H1 (cell line): ENCODE results near the gene RRM2. TPM values are rescaled to one million over a fixed set of nuclear protein-coding genes. Genes with fewer than 3 reads are reported as not detected.
"Not testable (repeated sequence)": the region's sequence is repeated elsewhere in the genome, so short reads cannot be mapped to it uniquely, and the experiment has no call there.

Experiments
- CTCF ChIA-PET: fragments of 300-600 bp; sonication (Branson Sonifier 250); formaldehyde crosslinking; loops from one replicate; lab custom pipeline; 2021; ENCODE audit not compliant: partially characterized antibody; lab: Charles Lee
- POLR2A ChIA-PET: fragments of 300-600 bp; sonication (Branson Sonifier 250); formaldehyde crosslinking; loops from one replicate; lab custom pipeline; 2021; ENCODE audit warnings: inconsistent platforms; ENCODE audit not compliant: partially characterized antibody; lab: Charles Lee
- DNase-seq, 2 experiments: peaks; one replicate each; pipeline versions ENCODE4 v3.0.0 to v3.0.0-alpha.2; 2010 to 2022; ENCODE audit warnings: low spot score in 2 of 2, low read depth in 1 of 2, mixed read lengths in 1 of 2
- FAIRE-seq: peaks from 2 replicates; lab custom pipeline; 2011; peaks lifted over from hg19 to GRCh38; lab: Jason Lieb, UNC
- H2AFZ ChIP-seq: 2 replicates; pipeline ENCODE4 v1.8.1; 2012; ENCODE audit warnings: low read length, inconsistent platforms
- H2AK5ac ChIP-seq: 2 replicates; pipeline ENCODE4 v1.6.1; 2013; ENCODE audit warnings: low read depth, low read length
- H2BK120ac ChIP-seq: replicated peaks from 2 replicates; pipeline ENCODE3; 2013; ENCODE audit warnings: low read depth, low read length, inconsistent platforms
- H2BK12ac ChIP-seq: 2 replicates; pipeline ENCODE4 v1.6.1; 2013; ENCODE audit warnings: low read depth, low read length
- H2BK15ac ChIP-seq: 2 replicates; pipeline ENCODE4 v1.6.1; 2013; ENCODE audit warnings: low read length
- H2BK20ac ChIP-seq: 2 replicates; pipeline ENCODE4 v1.6.1; 2013; ENCODE audit warnings: low read length
- H2BK5ac ChIP-seq: 2 replicates; pipeline ENCODE4 v1.6.1; 2013; ENCODE audit warnings: low read depth, low read length
- H3K14ac ChIP-seq: 2 replicates; pipeline ENCODE4 v1.6.1; 2013; ENCODE audit warnings: inconsistent platforms; ENCODE audit not compliant: insufficient read length
- H3K18ac ChIP-seq: 2 replicates; pipeline ENCODE4 v1.6.1; 2013; ENCODE audit warnings: low read length; ENCODE audit errors: extremely low read depth
- H3K23ac ChIP-seq: 2 replicates; pipeline ENCODE4 v1.6.1; 2013; ENCODE audit warnings: inconsistent platforms; ENCODE audit not compliant: insufficient read length
- H3K23me2 ChIP-seq: 2 replicates; pipeline ENCODE4 v1.6.1; 2013; ENCODE audit warnings: low read depth, low read length
- H3K27ac ChIP-seq: 2 replicates; pipeline ENCODE4 v1.6.1; 2011; ENCODE audit warnings: low read depth, low read length, inconsistent platforms
- H3K27me3 ChIP-seq, 4 experiments: replicated peaks in 1 of 4; 1 replicate in 1 of 4; 2 replicates in 3 of 4; pipeline versions ENCODE4 v1.6.1 to v1.8.1; 2011 to 2013; ENCODE audit warnings: low read length in 3 of 4, mild to moderate bottlenecking in 3 of 4, inconsistent platforms in 2 of 4, mixed read lengths in 2 of 4, moderate library complexity in 1 of 4; ENCODE audit not compliant: control insufficient read depth in 3 of 4, insufficient read depth in 3 of 4; ENCODE audit errors: extremely low read depth in 1 of 4
- H3K36me3 ChIP-seq, 4 experiments: 2 replicates each; pipeline versions ENCODE4 v1.6.1 to v1.8.1; 2011 to 2013; ENCODE audit warnings: mild to moderate bottlenecking in 4 of 4, low read length in 3 of 4, moderate library complexity in 2 of 4, control low read depth in 1 of 4, inconsistent platforms in 1 of 4; ENCODE audit not compliant: insufficient read depth in 4 of 4, control insufficient read depth in 2 of 4
- H3K4ac ChIP-seq: replicated peaks from 2 replicates; pipeline ENCODE3; 2013; ENCODE audit warnings: low read length, low read depth, mixed read lengths, inconsistent platforms; ENCODE audit not compliant: insufficient read length
- H3K4me1 ChIP-seq, 4 experiments: replicated peaks in 1 of 4; 1 replicate in 1 of 4; 2 replicates in 3 of 4; pipeline versions ENCODE4 v1.6.1 to v1.8.1; 2011 to 2013; ENCODE audit warnings: low read length in 3 of 4, inconsistent platforms in 2 of 4, mixed read lengths in 1 of 4; ENCODE audit not compliant: insufficient read depth in 4 of 4, control insufficient read depth in 3 of 4
- H3K4me2 ChIP-seq, 2 experiments: 2 replicates each; pipeline versions ENCODE4 v1.6.1 to v1.8.1; 2011 to 2013; ENCODE audit warnings: low read depth in 2 of 2, low read length in 2 of 2, control low read depth in 1 of 2, inconsistent platforms in 1 of 2, mild to moderate bottlenecking in 1 of 2; ENCODE audit not compliant: insufficient read depth in 1 of 2
- H3K4me3 ChIP-seq, 4 experiments: fragments of 200-600, 300-600 bp in 1 of 4; sonication (generic), shearing (Covaris generic), sonication (Bioruptor Twin) in 1 of 4; 2 replicates each; pipeline versions ENCODE4 v1.5.1 to v1.8.1; 2011 to 2016; ENCODE audit warnings: low read length in 4 of 4, low read depth in 3 of 4, control low read depth in 2 of 4, inconsistent platforms in 2 of 4, mild to moderate bottlenecking in 2 of 4, mixed read lengths in 1 of 4, moderate library complexity in 1 of 4; ENCODE audit not compliant: insufficient read depth in 2 of 4; ENCODE audit errors: extremely low read depth in 1 of 4
- H3K56ac ChIP-seq: replicated peaks from 2 replicates; pipeline ENCODE3; 2013; ENCODE audit warnings: low read depth, mild to moderate bottlenecking, mixed read lengths, low read length, inconsistent platforms; ENCODE audit not compliant: insufficient read length
- H3K79me1 ChIP-seq: 2 replicates; pipeline ENCODE4 v1.6.1; 2013; ENCODE audit warnings: low read depth, low read length, control low read depth
- H3K79me2 ChIP-seq, 2 experiments: 2 replicates each; pipeline versions ENCODE4 v1.6.1 to v1.8.1; 2012 to 2013; ENCODE audit warnings: low read length in 2 of 2, mild to moderate bottlenecking in 2 of 2, inconsistent platforms in 1 of 2; ENCODE audit not compliant: insufficient read depth in 2 of 2, control insufficient read depth in 1 of 2
- H3K9ac ChIP-seq, 4 experiments: replicated peaks in 1 of 4; 1 replicate in 1 of 4; 2 replicates in 3 of 4; pipeline versions ENCODE4 v1.6.1 to v1.8.1; 2011 to 2013; ENCODE audit warnings: low read depth in 3 of 4, low read length in 3 of 4, control low read depth in 2 of 4, mild to moderate bottlenecking in 2 of 4, moderate library complexity in 2 of 4, inconsistent platforms in 1 of 4; ENCODE audit errors: extremely low read depth in 1 of 4
- H3K9me3 ChIP-seq, 2 experiments: 2 replicates each; pipeline versions ENCODE4 v1.6.1 to v1.8.1; 2012 to 2013; ENCODE audit warnings: mild to moderate bottlenecking in 2 of 2, moderate library complexity in 2 of 2, control low read depth in 1 of 2, inconsistent platforms in 1 of 2, low read depth in 1 of 2, low read length in 1 of 2, mixed read lengths in 1 of 2; ENCODE audit not compliant: insufficient read depth in 2 of 2
- H4K20me1 ChIP-seq, 2 experiments: replicated peaks in 1 of 2; 2 replicates each; pipeline versions ENCODE3 to v1.8.1; 2011 to 2013; ENCODE audit warnings: inconsistent platforms in 2 of 2, low read length in 2 of 2, mild to moderate bottlenecking in 1 of 2; ENCODE audit not compliant: insufficient read depth in 2 of 2, control insufficient read depth in 1 of 2
- H4K5ac ChIP-seq: 2 replicates; pipeline ENCODE4 v1.6.1; 2013; ENCODE audit warnings: low read length, low read depth, mixed read lengths, inconsistent platforms; ENCODE audit not compliant: insufficient read length
- H4K8ac ChIP-seq: 2 replicates; pipeline ENCODE4 v1.8.0; 2013; ENCODE audit warnings: mild to moderate bottlenecking, moderate library complexity, low read length, inconsistent platforms; ENCODE audit not compliant: insufficient read depth; ENCODE audit errors: extremely low read depth
- H4K91ac ChIP-seq: replicated peaks from 2 replicates; pipeline ENCODE3; 2013; ENCODE audit warnings: low read length, mixed read lengths, inconsistent platforms; ENCODE audit not compliant: insufficient read length
- WGBS, 2 experiments: shearing (Covaris generic) in 1 of 2; methylation state at CpG; one replicate each; pipeline versions ENCODE4 v1.1.6 to v1.1.7; 2013 to 2015; ENCODE audit warnings: low lambda C conversion rate in 2 of 2, mixed read lengths in 2 of 2, inconsistent platforms in 1 of 2, low coverage in 1 of 2, missing lambda C conversion rate in 1 of 2; ENCODE audit not compliant: insufficient replicate concordance in 2 of 2, insufficient coverage in 1 of 2, insufficient read length in 1 of 2; ENCODE audit errors: extremely low coverage in 1 of 2, missing lambda C conversion rate in 1 of 2; 5-methylcytosine and 5-hydroxymethylcytosine counted together
- polyA plus RNA-seq, 7 experiments: library from polyadenylated mRNA; depleted of rRNA in 3 of 7; stranded (reverse) in 5 of 7; unstranded in 2 of 7; fragments of >200 nt in 5 of 7; fragments of 200-250 nt in 2 of 7; gene quantifications; 1 replicate in 5 of 7; 2 replicates in 1 of 7; 4 replicates in 1 of 7; pipeline versions ENCODE4 v1.2.1 to v1.2.3, GENCODE V29; 2011 to 2013; ENCODE audit warnings: missing spikeins in 2 of 7, mixed read lengths in 2 of 7
- total RNA-seq: library from RNA; stranded (reverse); fragmentation: NEBNext Ultra II Directional; extraction: Animal tissue kit (Norgen Biotek cat#: 25700); gene quantifications from 2 replicates; pipeline ENCODE4 v1.2.1, GENCODE V29; 2021

The RRM2 gene
- total and polyA plus RNA-seq, 2 of the 8 experiments (the other 6 are each of a cell fraction or from before 2014, with no cell fraction given), result 37.7 to 215 TPM

GRCh38 chr2:10147050-10147660 lies 24.6 kb downstream of the RRM2 start:
- H3K23ac ChIP-seq, result not testable (repeated sequence)
- CTCF ChIA-PET, result interaction anchor here (2.4 to 11.2 kb wide), 3 partner anchors 19 to 262 kb away, joined by 12 to 141 read pairs (median 33); partner anchors contain the start of gene RRM2
- WGBS, 2 experiments, result 95% methylated on average over 15 of the region's 15 CpGs; no CpG with 5 or more reads in 1 of the 2 experiments

More at GRCh38 chr2:10147050-10147660, 24.6 kb downstream of the RRM2 start:
- H2BK15ac ChIP-seq, H3K27me3 ChIP-seq, H3K56ac ChIP-seq, H3K36me3 ChIP-seq, DNase-seq, POLR2A ChIA-PET, H3K27ac ChIP-seq, H3K14ac ChIP-seq, H3K4me1 ChIP-seq, H3K4ac ChIP-seq, H3K79me2 ChIP-seq, H4K91ac ChIP-seq, H2BK5ac ChIP-seq, H3K18ac ChIP-seq, H3K4me3 ChIP-seq, H2BK20ac ChIP-seq, H2AFZ ChIP-seq, H3K4me2 ChIP-seq, H2AK5ac ChIP-seq, H4K5ac ChIP-seq, H3K9me3 ChIP-seq, H4K20me1 ChIP-seq, H4K8ac ChIP-seq, H2BK120ac ChIP-seq, H3K9ac ChIP-seq, H3K79me1 ChIP-seq, FAIRE-seq, H3K23me2 ChIP-seq, H2BK12ac ChIP-seq: not testable (repeated sequence)
